ENCODE results near the gene NBAS. TPM values are rescaled to one million over a fixed set of nuclear protein-coding genes. Genes with fewer than 3 reads are reported as not detected.

The NBAS gene
- total and polyA plus RNA-seq, 9 of the 15 experiments (the other 6 are each of a cell fraction or from before 2014, with no cell fraction given) = 15.3 to 94.4 (median 69.9) TPM

DNA sequence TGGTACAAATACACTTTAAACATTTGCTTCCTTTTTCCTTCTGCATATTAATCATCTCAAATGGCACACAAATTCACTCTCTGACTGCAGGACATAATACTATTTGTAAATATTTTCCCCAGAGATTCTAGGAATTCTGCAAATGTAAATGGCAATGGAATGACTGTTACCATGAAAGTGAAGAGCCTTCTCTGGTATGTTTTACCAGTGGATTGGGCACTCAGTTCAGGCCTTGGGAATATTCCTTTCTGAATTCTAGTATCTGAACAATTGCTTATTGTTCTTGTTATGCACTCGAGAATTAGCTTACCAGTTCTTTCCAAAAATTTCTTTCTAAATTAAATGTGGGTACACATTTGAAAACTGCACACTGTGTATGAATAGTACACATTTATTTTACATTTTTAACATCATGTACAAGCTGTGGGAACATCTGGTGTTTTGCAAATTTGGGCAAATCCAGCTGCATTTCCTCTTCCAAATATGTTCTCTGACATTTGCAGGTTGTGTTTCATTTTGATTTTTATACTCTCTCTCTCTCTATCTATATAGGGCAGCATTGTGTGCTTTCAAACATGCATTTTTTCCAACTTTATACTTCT, 289.1 kb downstream of the NBAS start (continued):
- TF ChIP-seq MAZ (CRISPR knock-in tag; conservative IDR thresholded peaks at IDR 0.05 in 1 of 2, IDR thresholded peaks at IDR 0.05 in 1 of 2) (no peak), ZFP30 (CRISPR knock-in tag; IDR thresholded peaks at IDR 0.05; ENCODE audit: borderline replicate concordance) (no peak), ZNF445 (CRISPR knock-in tag; IDR thresholded peaks at IDR 0.05; ENCODE audit: low read depth) (no peak)
- TF ChIP-seq, protein P1, sequence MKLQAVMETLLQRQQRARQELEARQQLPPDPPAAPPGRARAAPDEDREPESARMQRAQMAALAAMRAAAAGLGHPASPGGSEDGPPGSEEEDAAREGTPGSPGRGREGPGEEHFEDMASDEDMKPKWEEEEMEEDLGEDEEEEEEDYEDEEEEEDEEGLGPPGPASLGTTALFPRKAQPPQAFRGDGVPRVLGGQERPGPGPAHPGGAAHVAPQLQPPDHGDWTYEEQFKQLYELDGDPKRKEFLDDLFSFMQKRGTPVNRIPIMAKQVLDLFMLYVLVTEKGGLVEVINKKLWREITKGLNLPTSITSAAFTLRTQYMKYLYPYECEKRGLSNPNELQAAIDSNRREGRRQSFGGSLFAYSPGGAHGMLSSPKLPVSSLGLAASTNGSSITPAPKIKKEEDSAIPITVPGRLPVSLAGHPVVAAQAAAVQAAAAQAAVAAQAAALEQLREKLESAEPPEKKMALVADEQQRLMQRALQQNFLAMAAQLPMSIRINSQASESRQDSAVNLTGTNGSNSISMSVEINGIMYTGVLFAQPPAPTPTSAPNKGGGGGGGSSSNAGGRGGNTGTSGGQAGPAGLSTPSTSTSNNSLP (IDR thresholded peaks at IDR 0.05; ENCODE audit: borderline replicate concordance, low read depth, low read length) = no peak

DNA sequence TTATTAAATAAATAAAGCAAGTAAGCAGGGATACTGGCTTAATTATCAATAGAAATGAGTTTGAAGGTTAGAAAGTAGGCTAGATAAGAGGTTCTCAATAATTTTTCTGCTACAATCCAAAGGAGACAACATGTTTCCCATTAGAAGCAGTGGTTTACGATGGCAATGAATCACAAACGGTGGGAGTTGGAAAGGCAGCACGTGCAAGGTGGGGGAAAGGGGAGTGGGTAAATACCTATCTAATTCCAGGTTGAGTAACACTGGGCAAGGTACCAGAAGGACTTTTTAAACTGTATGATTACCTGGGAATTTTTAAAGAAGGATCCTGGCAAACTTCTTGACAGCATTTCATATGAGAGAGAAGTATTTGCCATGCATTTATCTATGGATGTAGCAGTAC, 289.9 kb downstream of the NBAS start:
- no TSS peak for BruUV-seq (replicated peaks)
- Histone ChIP-seq H3K4me2 (ENCODE audit: insufficient read depth, low read length) (no peak overlapping the region), H3K27me3 (ENCODE audit: control insufficient read depth in 2 of 2, insufficient read depth in 2 of 2, low read length in 2 of 2) (no peaks in the 10 kb centered on the region), H3K36me3 (ENCODE audit: control insufficient read depth, insufficient read depth, low read length) (peaks cover 64% of the 10 kb centered on the region), H3K9me3 (replicated peaks; ENCODE audit: control insufficient read depth, insufficient read depth, low read depth, low read length) (no peaks in the 10 kb centered on the region), H3K4me3 (no peak overlapping the region), H3K79me2 (ENCODE audit: control insufficient read depth, insufficient read depth, low read length) (no peaks in the 10 kb centered on the region), H4K20me1 (replicated peaks; ENCODE audit: control insufficient read depth, insufficient read depth, low read length) (no peaks in the 10 kb centered on the region), H3K9me1 (ENCODE audit: control insufficient read depth, insufficient read depth, low read length) (no peaks in the 10 kb centered on the region), H3K27ac (ENCODE audit: extremely low read depth, low read depth, low read length) (no peak overlapping the region), H2AFZ (ENCODE audit: low read depth, low read length) (no peak overlapping the region), H3K4me1 (replicated peaks in 1 of 2; ENCODE audit: control insufficient read depth in 2 of 2, insufficient read depth in 2 of 2, low read length in 2 of 2) (no peaks in the 10 kb centered on the region; a peak in 1 of 5 replicates), H3K9ac (ENCODE audit: insufficient read depth in 1 of 2, low read depth in 2 of 2, low read length in 2 of 2) (no peak overlapping the region)
- intact Hi-C loops (cut with micrococcal nuclease) = no loop called here
- no peak for FAIRE-seq
- ChIA-PET CTCF (ENCODE audit: low intra/inter-chr PET ratio) (no interaction called here), POLR2A (no interaction called here)
- no peak for DNase-seq (ENCODE audit: extremely low read depth in 1 of 4, low spot score in 3 of 4)
- 84% methylated on average over 3 of the region's 3 CpGs for WGBS (ENCODE audit: insufficient coverage, low coverage, missing lambda C conversion rate)
- no peak for ATAC-seq
- TF ChIP-seq MAZ (CRISPR knock-in tag; conservative IDR thresholded peaks at IDR 0.05 in 1 of 2, IDR thresholded peaks at IDR 0.05 in 1 of 2) = no peak
- no peak for TF ChIP-seq ZNF639 (CRISPR knock-in tag; conservative IDR thresholded peaks at IDR 0.05 in 1 of 2, IDR thresholded peaks at IDR 0.05 in 1 of 2)
- TF ChIP-seq BCL6 (CRISPR knock-in tag; IDR thresholded peaks at IDR 0.05) = no peak
- TF ChIP-seq ZNF561 (CRISPR knock-in tag; conservative IDR thresholded peaks at IDR 0.05) = no peak
- no peak for TF ChIP-seq HDAC2 (IDR thresholded peaks at IDR 0.05)
- TF ChIP-seq RBM25 (IDR thresholded peaks at IDR 0.05; ENCODE audit: low read depth, low read length, severe bottlenecking) = no peak
- TF ChIP-seq, protein P2, sequence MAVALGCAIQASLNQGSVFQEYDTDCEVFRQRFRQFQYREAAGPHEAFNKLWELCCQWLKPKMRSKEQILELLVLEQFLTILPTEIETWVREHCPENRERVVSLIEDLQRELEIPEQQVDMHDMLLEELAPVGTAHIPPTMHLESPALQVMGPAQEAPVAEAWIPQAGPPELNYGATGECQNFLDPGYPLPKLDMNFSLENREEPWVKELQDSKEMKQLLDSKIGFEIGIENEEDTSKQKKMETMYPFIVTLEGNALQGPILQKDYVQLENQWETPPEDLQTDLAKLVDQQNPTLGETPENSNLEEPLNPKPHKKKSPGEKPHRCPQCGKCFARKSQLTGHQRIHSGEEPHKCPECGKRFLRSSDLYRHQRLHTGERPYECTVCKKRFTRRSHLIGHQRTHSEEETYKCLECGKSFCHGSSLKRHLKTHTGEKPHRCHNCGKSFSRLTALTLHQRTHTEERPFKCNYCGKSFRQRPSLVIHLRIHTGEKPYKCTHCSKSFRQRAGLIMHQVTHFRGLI (CRISPR knock-in tag; IDR thresholded peaks at IDR 0.05) = no peak
- TF ChIP-seq THRA (IDR thresholded peaks at IDR 0.05) = no peak
- no peak for TF ChIP-seq ZNF24 (IDR thresholded peaks at IDR 0.05)
- in situ Hi-C loops (cut with MboI) = no loop called here

All from K562 (cell line).